Panc1 (cell line): Measurements from ENCODE around the gene USO1.

ENCODE experiments used
- TF ChIP-seq, protein P1 (sequence below): fragments of 450-650 bp; IDR thresholded peaks from 2 replicates; pipeline ENCODE4 v1.5.1; 2017; ENCODE audit warnings: mild to moderate bottlenecking
- TF ChIP-seq, protein P2 (sequence below), 2 experiments: IDR thresholded peaks; 2 replicates each; pipeline ENCODE4 v1.6.1; 2011 to 2012; ENCODE audit warnings: low read depth in 2 of 2, control low read depth in 1 of 2, low read length in 1 of 2, mild to moderate bottlenecking in 1 of 2, moderate library complexity in 1 of 2; ENCODE audit not compliant: insufficient read depth in 1 of 2

- TF ChIP-seq, protein P1, sequence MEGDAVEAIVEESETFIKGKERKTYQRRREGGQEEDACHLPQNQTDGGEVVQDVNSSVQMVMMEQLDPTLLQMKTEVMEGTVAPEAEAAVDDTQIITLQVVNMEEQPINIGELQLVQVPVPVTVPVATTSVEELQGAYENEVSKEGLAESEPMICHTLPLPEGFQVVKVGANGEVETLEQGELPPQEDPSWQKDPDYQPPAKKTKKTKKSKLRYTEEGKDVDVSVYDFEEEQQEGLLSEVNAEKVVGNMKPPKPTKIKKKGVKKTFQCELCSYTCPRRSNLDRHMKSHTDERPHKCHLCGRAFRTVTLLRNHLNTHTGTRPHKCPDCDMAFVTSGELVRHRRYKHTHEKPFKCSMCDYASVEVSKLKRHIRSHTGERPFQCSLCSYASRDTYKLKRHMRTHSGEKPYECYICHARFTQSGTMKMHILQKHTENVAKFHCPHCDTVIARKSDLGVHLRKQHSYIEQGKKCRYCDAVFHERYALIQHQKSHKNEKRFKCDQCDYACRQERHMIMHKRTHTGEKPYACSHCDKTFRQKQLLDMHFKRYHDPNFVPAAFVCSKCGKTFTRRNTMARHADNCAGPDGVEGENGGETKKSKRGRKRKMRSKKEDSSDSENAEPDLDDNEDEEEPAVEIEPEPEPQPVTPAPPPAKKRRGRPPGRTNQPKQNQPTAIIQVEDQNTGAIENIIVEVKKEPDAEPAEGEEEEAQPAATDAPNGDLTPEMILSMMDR: no peak
- TF ChIP-seq, protein P2, sequence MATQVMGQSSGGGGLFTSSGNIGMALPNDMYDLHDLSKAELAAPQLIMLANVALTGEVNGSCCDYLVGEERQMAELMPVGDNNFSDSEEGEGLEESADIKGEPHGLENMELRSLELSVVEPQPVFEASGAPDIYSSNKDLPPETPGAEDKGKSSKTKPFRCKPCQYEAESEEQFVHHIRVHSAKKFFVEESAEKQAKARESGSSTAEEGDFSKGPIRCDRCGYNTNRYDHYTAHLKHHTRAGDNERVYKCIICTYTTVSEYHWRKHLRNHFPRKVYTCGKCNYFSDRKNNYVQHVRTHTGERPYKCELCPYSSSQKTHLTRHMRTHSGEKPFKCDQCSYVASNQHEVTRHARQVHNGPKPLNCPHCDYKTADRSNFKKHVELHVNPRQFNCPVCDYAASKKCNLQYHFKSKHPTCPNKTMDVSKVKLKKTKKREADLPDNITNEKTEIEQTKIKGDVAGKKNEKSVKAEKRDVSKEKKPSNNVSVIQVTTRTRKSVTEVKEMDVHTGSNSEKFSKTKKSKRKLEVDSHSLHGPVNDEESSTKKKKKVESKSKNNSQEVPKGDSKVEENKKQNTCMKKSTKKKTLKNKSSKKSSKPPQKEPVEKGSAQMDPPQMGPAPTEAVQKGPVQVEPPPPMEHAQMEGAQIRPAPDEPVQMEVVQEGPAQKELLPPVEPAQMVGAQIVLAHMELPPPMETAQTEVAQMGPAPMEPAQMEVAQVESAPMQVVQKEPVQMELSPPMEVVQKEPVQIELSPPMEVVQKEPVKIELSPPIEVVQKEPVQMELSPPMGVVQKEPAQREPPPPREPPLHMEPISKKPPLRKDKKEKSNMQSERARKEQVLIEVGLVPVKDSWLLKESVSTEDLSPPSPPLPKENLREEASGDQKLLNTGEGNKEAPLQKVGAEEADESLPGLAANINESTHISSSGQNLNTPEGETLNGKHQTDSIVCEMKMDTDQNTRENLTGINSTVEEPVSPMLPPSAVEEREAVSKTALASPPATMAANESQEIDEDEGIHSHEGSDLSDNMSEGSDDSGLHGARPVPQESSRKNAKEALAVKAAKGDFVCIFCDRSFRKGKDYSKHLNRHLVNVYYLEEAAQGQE (IDR thresholded peaks at IDR 0.05; ENCODE audit: insufficient read depth in 1 of 2, low read depth in 2 of 2, low read length in 1 of 2): no peak
Measured at GRCh38 chr4:75860606-75861005, 136.2 kb downstream of the USO1 start.
